IPS-18a (cell line): ENCODE measurements around the gene PDE11A.

Source experiments
- H3K27ac ChIP-seq: one replicate; pipeline ENCODE4 v1.5.1; 2013; ENCODE audit warnings: low read length
- H3K27me3 ChIP-seq: one replicate; pipeline ENCODE4 v1.6.1; 2013; ENCODE audit warnings: mild to moderate bottlenecking, low read length; ENCODE audit not compliant: control insufficient read depth, insufficient read depth
- H3K36me3 ChIP-seq: one replicate; pipeline ENCODE4 v1.6.1; 2013; ENCODE audit warnings: low read depth, low read length; ENCODE audit not compliant: control insufficient read depth
- H3K4me1 ChIP-seq: one replicate; pipeline ENCODE4 v1.6.1; 2013; ENCODE audit warnings: low read depth, low read length; ENCODE audit not compliant: control insufficient read depth
- H3K4me3 ChIP-seq: one replicate; pipeline ENCODE4 v1.5.1; 2013; ENCODE audit warnings: low read length
- H3K9ac ChIP-seq: one replicate; pipeline ENCODE4 v1.6.1; 2013; ENCODE audit warnings: mild to moderate bottlenecking, low read length, moderate library complexity
- H3K9me3 ChIP-seq: one replicate; pipeline ENCODE4 v1.6.1; 2013; ENCODE audit warnings: low read depth, low read length; ENCODE audit not compliant: control insufficient read depth

PDE11A gene

DNA sequence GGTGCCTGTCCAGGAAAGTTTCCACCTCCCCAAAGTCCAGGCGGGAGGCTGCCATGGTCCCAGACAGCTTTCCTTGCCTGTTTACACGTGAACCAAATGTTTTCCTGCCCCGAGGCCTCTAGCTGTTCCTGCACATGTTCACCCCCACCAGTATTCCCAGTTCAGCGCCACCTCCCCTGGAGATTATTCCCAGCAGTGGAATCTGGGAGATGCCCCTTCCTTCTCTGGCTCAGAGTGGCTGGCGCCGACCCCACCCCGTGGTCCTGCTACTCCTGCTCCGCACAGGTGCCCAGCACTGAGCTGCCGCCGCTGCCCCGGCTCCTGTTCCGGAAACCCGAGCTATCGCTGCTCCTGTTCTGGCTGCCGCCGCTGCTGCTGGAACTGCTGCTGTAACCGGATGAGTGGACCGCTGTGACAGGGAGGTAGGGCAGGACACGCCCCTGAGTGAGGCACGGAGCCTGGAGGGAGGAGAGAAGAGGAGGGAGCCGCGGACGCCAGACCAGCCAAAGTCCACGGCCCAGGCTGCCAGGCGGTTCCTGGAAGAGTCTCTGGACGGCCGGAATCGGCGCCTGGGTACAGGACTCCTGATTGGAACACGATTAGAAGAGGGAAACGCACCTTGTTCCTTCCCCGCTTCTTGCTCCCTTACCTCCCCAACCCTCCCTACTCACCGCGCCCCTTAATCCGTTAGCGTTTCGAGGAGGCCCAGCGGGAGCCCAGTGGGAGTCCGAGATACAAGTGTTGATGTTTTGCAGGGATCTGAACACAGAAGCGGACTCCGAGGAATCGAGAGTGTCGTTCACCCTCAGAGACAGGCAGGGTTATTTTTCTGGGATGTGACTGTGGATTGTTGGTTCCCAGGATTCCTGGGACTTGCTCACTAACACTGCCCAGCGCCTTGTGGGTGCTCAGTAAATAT lies at the start of gene PDE11A:
Gene PDE11A, minus strand, starts transcription at position 395 of the 919 bp plus-strand sequence. Its CDS starts 340 bp downstream, at position 55.
- Histone ChIP-seq H3K9ac (peak within 1 kb of the TSS; percentile 55), H3K36me3 (no peaks in the 10 kb centered on the region), H3K4me1 (peaks cover 7% of the 10 kb centered on the region), H3K9me3 (no peaks in the 10 kb centered on the region), H3K27me3 (peaks cover 43% of the 10 kb centered on the region), H3K27ac (no peak within 1 kb of the TSS), H3K4me3 (peak within 1 kb of the TSS; percentile 93)

DNA sequence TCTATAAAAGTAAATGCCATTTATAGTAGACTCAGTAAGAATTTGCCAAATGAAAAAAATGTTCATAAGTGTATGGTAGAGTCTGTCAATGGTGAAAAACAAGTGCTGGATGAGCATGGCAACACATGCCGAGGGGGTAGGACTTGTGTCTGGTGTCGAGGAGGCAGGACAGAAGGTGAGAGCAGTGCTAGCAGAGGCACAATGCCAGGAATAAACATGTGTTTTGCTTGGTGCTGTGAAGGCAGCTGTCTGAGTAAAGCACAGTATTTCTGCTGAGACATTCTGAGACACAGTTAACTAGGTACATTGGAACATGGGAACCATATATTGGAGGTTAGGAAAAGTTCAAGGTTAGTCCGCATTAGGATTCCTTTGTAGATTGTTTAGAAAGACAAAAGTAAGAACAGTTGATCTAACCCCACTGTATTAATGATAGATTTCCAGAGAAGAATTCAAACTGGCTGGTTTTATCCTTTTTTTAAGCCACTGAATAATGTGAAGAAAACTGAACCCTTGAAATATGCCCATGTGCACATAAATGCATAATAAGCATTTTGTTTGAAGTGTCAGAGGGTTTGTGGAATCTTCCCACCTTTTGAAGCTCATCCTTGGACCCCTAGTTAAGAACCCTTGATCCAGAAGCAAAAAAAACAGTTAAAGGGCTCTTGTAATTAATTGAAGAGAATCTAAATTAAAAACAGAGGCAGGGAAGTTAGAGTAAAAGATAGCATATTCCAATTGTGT lies 46.8 kb upstream of the PDE11A start:
- Histone ChIP-seq H3K27ac (no peak overlapping the region), H3K36me3 (peaks cover 16% of the 10 kb centered on the region), H3K9me3 (no peaks in the 10 kb centered on the region)

DNA sequence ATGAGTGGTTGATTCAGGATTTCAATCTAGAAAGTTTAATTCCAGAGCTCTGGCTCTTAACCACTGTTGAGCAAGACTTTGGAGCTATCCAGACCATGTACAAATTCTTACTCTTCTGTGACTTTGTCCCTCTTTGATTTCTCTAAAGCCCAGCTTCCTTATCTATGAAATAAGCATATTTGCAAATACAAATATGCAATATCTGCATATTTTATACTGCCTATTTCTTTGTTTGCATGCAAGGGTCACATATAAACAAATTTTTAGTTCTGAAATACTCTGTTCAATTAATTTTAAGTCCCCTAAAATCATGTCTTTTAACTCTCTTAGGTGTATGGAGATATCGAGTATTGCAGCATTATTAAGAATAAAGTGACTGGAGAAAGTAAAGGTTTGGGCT lies 45.1 kb upstream of the PDE11A start:
- no peaks in the 10 kb centered on the region for H3K27me3 ChIP-seq
- no peak overlapping the region for H3K9ac ChIP-seq
- no peaks in the 10 kb centered on the region for H3K9me3 ChIP-seq
- no peak overlapping the region for H3K4me3 ChIP-seq
- H3K27ac ChIP-seq, result no peak overlapping the region
- H3K36me3 ChIP-seq, result peaks cover 7% of the 10 kb centered on the region
- H3K4me1 ChIP-seq, result no peaks in the 10 kb centered on the region

More for the DNA sequence above, 46.8 kb upstream of the PDE11A start:
- H3K4me1 ChIP-seq, result no peaks in the 10 kb centered on the region
- H3K4me3 ChIP-seq, result no peak overlapping the region
- H3K27me3 ChIP-seq, result no peaks in the 10 kb centered on the region
- no peak overlapping the region for H3K9ac ChIP-seq

DNA sequence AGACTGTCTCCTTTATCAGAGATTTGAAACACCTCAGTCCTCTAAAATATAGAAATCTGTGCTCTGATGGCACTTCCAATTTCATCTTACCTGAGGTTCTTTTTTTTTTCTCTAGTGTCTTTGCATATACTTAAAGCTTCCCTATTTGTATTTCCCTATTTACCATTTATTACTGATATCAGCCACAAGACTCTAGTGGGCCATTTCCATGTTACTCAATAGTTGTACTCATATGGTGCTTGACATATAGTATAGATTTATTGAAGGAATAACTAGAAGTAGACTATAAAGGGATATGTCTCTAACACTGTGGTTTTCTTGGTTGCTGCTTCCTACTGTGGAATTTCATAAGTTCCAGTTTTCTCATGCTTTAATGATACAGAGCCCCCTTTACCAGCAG lies 42.7 kb upstream of the PDE11A start:
- Histone ChIP-seq H3K4me1 (no peaks in the 10 kb centered on the region), H3K9ac (no peak overlapping the region), H3K36me3 (peaks cover 3% of the 10 kb centered on the region), H3K27ac (no peak overlapping the region), H3K4me3 (no peak overlapping the region), H3K27me3 (no peaks in the 10 kb centered on the region), H3K9me3 (no peaks in the 10 kb centered on the region)

DNA sequence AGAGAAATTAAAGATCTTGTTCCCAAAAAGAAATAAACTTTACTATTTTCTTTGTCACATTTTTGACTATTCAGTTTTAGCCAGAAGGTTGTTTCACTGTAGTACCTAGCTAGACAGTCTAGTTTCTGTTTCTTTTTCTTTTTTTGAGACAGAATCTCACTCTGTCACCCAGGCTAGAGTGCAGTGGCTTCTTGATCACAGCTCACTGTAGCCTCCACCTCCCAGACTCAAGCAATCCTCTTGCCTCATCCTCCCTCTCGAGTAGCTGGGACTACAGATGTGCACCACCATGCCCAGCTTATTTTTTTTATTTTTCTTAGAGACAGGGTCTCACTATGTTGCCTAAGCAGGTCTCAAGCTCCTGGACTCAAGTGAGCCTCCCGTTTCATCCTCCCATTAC lies 41.9 kb upstream of the PDE11A start:
- Histone ChIP-seq H3K36me3 (peaks cover 3% of the 10 kb centered on the region), H3K27me3 (no peaks in the 10 kb centered on the region), H3K4me1 (no peaks in the 10 kb centered on the region), H3K9me3 (no peaks in the 10 kb centered on the region), H3K4me3 (no peak overlapping the region), H3K27ac (no peak overlapping the region), H3K9ac (no peak overlapping the region)

DNA sequence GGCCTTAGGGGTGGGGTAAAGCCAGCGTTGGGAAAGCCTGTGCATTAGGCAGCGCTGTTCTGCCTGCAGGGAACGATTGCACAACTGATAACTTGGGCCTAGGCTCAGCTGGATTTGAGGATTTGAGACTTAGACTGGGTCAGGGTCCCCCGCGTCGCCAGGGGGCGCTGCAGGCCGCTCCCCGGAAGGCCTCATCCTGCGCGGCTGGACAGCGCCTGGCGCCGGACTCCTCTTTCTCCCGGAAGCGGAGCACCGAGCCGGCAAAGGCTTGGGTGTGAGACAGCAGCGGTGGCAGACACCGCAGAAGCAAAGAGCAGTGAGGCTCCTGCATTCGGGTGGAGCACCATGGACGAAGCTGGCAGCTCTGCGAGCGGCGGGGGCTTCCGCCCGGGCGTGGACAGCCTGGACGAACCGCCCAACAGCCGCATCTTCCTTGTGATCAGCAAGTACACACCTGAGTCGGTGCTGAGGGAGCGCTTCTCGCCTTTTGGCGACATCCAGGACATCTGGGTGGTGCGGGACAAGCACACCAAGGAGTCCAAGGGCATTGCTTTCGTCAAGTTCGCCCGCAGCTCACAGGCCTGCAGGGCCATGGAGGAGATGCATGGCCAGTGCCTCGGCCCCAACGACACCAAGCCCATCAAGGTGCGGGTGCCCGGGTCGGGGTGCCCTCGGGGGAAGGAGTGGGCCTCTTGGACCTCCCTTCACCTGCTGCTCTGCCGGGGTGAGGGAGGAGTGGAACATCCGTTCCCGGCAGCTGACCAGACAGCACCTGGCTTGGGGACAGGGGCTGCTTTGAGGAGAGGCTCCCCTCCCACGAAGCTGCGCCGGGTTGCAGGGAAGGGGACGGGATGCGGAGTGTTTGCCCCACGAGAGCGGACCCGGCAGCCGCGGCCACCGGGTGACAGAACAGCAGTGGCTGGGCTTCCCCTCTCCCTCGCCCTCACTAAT lies 39.9 kb upstream of the PDE11A start, which contains the start of gene RBM45:
Gene RBM45, plus strand, starts transcription at position 236 of the 951 bp plus-strand sequence. Its CDS starts 110 bp downstream, at position 346.
- no peaks in the 10 kb centered on the region for H3K4me1 ChIP-seq
- peak within 1 kb of the TSS; percentile 63 for H3K9ac ChIP-seq
- peak within 1 kb of the TSS; percentile 92 for H3K4me3 ChIP-seq
- H3K9me3 ChIP-seq, result no peaks in the 10 kb centered on the region
- no peak within 1 kb of the TSS for H3K27ac ChIP-seq
- H3K27me3 ChIP-seq, result no peaks in the 10 kb centered on the region
- H3K36me3 ChIP-seq, result no peaks in the 10 kb centered on the region

DNA sequence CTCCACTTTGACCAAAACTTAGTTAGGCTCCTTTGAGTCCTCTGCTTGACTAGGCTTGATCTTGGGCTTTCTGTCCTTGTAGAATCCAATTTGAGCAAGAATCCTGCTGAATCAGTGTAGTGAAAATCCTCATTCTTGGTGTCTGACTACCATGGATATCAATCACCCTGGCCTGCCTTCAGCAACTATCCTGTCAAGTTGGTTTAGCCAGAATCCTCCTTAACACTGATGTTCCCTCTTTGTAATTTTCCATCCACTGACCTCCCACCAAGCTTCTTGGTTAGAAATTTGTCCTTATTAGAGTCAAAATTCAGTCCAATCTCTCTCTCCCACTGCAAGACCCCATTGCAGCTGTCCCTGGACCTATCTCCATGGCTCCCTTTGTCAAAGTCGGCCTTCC lies 39.2 kb upstream of the PDE11A start:
- H3K4me1 ChIP-seq, result no peaks in the 10 kb centered on the region
- H3K27ac ChIP-seq, result no peak overlapping the region
- no peaks in the 10 kb centered on the region for H3K27me3 ChIP-seq
- H3K9ac ChIP-seq, result no peak overlapping the region
- H3K4me3 ChIP-seq, result no peak overlapping the region
- H3K9me3 ChIP-seq, result no peaks in the 10 kb centered on the region
- no peaks in the 10 kb centered on the region for H3K36me3 ChIP-seq

DNA sequence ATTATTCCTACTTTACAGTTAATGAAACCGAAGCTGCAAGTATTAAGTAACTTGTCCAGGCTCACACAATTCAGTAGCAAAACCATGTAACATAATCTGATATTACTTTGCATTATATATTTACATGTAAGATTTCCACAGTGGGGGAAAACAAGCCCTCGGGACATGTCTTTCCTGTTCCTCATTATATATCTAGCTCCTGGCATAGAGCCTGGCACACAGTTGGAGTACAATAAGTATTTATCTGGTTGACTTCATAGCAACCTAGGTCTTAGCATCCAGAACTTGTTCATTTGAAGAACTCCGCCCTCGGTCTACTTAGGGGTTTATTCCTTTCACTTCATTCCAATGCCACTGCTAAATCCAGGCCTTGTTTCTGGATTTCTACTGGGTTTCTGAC lies 38.1 kb upstream of the PDE11A start:
- Histone ChIP-seq H3K9me3 (no peaks in the 10 kb centered on the region), H3K9ac (no peak overlapping the region), H3K27ac (no peak overlapping the region), H3K4me3 (no peak overlapping the region), H3K27me3 (no peaks in the 10 kb centered on the region), H3K4me1 (no peaks in the 10 kb centered on the region), H3K36me3 (no peaks in the 10 kb centered on the region)

DNA sequence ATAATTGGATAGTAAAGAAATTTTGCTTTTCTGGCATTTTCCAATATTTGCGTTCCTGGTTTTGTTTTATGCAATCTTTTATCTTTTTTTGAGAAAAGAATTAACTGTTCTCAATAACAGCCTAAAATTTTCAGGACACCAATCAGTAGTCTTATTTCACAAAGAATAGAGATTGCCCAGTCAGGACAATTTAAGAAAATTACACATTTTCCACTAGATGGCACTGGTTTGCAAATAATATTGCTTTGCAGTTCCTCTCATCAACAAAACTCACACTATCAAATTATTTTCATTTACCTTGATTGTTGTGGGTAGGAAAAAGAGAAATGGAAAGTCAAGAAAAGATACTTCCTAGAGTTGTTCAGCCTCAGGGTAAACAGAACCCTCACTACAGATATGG lies 37.2 kb upstream of the PDE11A start:
- Histone ChIP-seq H3K27ac (no peak overlapping the region), H3K27me3 (no peaks in the 10 kb centered on the region), H3K4me3 (no peak overlapping the region), H3K9me3 (no peaks in the 10 kb centered on the region), H3K36me3 (no peaks in the 10 kb centered on the region), H3K9ac (no peak overlapping the region), H3K4me1 (no peaks in the 10 kb centered on the region)

DNA sequence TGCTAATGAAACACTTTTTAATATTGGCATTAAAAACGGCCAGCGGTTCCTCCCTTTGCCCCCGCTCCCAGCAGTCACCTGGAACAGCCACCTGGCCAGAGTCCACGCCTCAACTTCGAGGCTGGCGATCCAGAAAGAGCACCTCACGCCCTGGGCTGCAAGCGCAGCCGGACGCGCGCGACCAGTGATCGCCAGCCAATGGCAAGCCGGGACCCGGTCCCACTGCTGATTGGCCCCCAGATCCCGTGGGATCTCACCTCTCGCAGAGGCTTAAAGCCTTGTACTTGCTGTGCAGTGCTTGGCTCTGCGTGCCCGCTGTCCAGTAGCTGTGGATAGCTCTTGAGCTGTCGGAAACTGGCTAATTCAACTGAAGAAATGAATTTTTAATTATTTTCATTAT lies 35.6 kb upstream of the PDE11A start:
- H3K27ac ChIP-seq, result no peak overlapping the region

DNA sequence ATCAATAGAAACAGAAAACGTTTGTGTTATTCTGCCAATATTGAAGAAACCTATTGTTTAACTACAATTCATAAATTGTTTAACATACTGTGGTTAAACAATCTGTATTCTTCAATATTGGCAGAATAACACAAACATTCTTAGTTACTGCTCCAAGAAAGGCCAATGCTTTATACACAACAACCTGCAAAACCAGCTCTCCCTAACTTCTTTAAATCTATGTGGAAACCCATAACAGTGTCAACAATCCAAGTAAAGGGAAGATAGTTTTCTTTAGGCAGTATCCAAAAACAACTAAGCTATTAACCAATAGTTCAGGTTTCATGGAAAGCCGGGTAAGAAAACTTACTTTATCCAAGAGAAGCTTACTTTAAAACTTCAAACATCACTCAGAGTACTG lies 33.5 kb upstream of the PDE11A start:
- Histone ChIP-seq H3K27me3 (no peaks in the 10 kb centered on the region), H3K9me3 (no peaks in the 10 kb centered on the region), H3K27ac (no peak overlapping the region), H3K9ac (no peak overlapping the region), H3K4me1 (no peaks in the 10 kb centered on the region), H3K4me3 (no peak overlapping the region), H3K36me3 (no peaks in the 10 kb centered on the region)

More for the DNA sequence above, 35.6 kb upstream of the PDE11A start:
- Histone ChIP-seq H3K27me3 (no peaks in the 10 kb centered on the region), H3K36me3 (no peaks in the 10 kb centered on the region), H3K4me1 (no peaks in the 10 kb centered on the region), H3K9me3 (no peaks in the 10 kb centered on the region), H3K9ac (no peak overlapping the region), H3K4me3 (no peak overlapping the region)
